ENCODE measurements around the gene ZNF837.
"Not testable (repeated sequence)": the region's sequence is repeated elsewhere in the genome, so short reads cannot be mapped to it uniquely, and the experiment has no call there.

The ZNF837 gene

GRCh38 chr19:58408152-58409009, 27.6 kb upstream of the ZNF837 start, which contains the start of gene ZNF584:
Gene ZNF584, plus strand, starts transcription at chr19:58408649. Its CDS starts 499 bp downstream, at chr19:58409148.
- CTCF ChIA-PET = interaction anchor here (0.8 to 1.4 kb wide), 3 partner anchors 12 to 173 kb away, joined by 3 to 4 read pairs (median 3); no protein-coding TSS in a partner anchor
- DNase-seq (ENCODE audit: extremely low spot score) = peak; percentile 97
- TF ChIP-seq CTCF (IDR thresholded peaks at IDR 0.05; ENCODE audit: control extremely low read depth, extremely low read depth, low read depth, missing control alignments) = peak; percentile 5
- POLR2A ChIA-PET = interaction anchor here (0.6 to 1.0 kb wide), 2 partner anchors 16 to 31 kb away, joined by 3 to 4 read pairs; no protein-coding TSS in a partner anchor

GRCh38 chr19:58407658-58408151, 26.9 kb upstream of the ZNF837 start:
- DNase-seq (ENCODE audit: extremely low spot score) = no peak
- ChIA-PET POLR2A (interaction anchor here (1.0 kb wide), 1 partner anchor 15 kb away, joined by 3 read pairs; no protein-coding TSS in a partner anchor), CTCF (interaction anchor here (0.6 kb wide), 1 partner anchor 78 kb away, joined by 3 read pairs; no protein-coding TSS in a partner anchor)
- no peak for TF ChIP-seq CTCF (IDR thresholded peaks at IDR 0.05; ENCODE audit: control extremely low read depth, extremely low read depth, low read depth, missing control alignments)

GRCh38 chr19:58406818-58407657, 26.2 kb upstream of the ZNF837 start:
- ChIA-PET CTCF (interaction anchor here (0.6 kb wide), 1 partner anchor 77 kb away, joined by 3 read pairs; no protein-coding TSS in a partner anchor), POLR2A (interaction anchor here (0.6 to 0.8 kb wide), 2 partner anchors 57 to 107 kb away, joined by 3 to 4 read pairs; no protein-coding TSS in a partner anchor)
- peak; percentile 33 for TF ChIP-seq CTCF (IDR thresholded peaks at IDR 0.05; ENCODE audit: control extremely low read depth, extremely low read depth, low read depth, missing control alignments)
- DNase-seq (ENCODE audit: extremely low spot score) = no peak

- POLR2A ChIA-PET; DNase-seq (ENCODE audit: extremely low spot score); CTCF ChIA-PET: not testable (repeated sequence)
Measured at GRCh38 chr19:58403920-58404478, 23.2 kb upstream of the ZNF837 start.

- CTCF ChIA-PET = interaction anchor here (1.0 kb wide), 1 partner anchor 20 kb away, joined by 3 read pairs; no protein-coding TSS in a partner anchor
- TF ChIP-seq CTCF (IDR thresholded peaks at IDR 0.05; ENCODE audit: control extremely low read depth, extremely low read depth, low read depth, missing control alignments) = no peak
- POLR2A ChIA-PET = interaction anchor here (0.7 kb wide), 1 partner anchor 1047 kb away, joined by 14 read pairs; no protein-coding TSS in a partner anchor
- DNase-seq (ENCODE audit: extremely low spot score) = no peak
Measured at GRCh38 chr19:58401840-58402421, 21.1 kb upstream of the ZNF837 start.

Measured in GM10248 (cell line).